ENCODE data around the gene CHRNA4. TPM values are rescaled to one million over a fixed set of nuclear protein-coding genes. Genes with fewer than 3 reads are reported as not detected.
"Not testable (repeated sequence)": the region's sequence is repeated elsewhere in the genome, so short reads cannot be mapped to it uniquely, and the experiment has no call there.

CHRNA4 gene
- total RNA-seq, 1 experiment from 2014 or later: not detected

DNA sequence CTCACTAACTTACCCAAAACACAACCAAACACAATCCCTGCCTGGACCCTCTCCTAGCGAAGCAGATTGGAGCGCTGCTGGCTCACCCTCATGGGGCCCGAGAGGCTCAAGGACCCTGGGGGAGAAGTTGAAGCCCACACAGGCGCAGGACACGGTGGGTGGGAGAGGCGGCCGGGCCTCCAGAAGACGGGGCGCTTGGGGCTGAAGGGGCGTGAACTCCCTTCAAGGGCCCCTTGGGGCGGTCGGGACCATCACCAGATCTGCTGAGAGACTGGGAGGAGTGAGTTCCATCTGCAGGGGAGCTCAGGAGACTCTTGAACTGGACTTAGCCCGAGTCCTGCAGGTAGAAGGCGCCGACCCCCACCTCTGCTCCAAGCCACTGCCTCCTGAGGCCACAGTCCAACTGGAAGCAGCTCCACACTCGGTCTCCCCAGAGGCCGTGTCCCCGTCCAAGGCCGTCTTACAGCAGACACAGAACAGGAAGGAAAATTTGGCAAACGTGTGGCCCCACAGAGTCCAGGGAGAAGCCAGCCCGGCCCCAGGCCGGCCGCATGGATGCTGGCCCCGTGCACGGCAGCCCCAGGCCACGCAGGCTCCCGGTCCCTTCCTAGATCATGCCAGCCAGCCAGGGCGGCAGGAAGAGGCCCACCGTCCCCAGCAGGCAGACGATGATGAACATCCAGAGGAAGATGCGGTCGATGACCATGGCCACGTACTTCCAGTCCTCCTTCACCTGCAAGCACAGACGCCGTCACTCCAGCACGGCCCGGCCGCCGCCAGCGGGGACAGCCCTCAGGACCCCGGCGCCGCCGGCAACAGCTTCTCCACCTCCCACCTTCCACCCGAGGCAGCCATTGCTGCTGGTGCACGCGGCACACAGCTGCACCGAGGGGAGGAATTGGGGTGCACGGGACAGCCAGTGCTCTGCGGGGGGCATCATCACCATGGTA, 14.7 kb downstream of the CHRNA4 start:
- DNase-seq (ENCODE audit: low read depth): no peak
- in situ Hi-C loops (cut with HindIII; ENCODE audit: low pct_unique_long_range_greater_than_20kb, low sequenced_read_pairs): no loop called here

- DNase-seq (ENCODE audit: low read depth): no peak
- in situ Hi-C loops (cut with HindIII; ENCODE audit: low pct_unique_long_range_greater_than_20kb, low sequenced_read_pairs): no loop called here
Measured at GRCh38 chr20:63345328-63346100, 15.6 kb downstream of the CHRNA4 start.

DNA sequence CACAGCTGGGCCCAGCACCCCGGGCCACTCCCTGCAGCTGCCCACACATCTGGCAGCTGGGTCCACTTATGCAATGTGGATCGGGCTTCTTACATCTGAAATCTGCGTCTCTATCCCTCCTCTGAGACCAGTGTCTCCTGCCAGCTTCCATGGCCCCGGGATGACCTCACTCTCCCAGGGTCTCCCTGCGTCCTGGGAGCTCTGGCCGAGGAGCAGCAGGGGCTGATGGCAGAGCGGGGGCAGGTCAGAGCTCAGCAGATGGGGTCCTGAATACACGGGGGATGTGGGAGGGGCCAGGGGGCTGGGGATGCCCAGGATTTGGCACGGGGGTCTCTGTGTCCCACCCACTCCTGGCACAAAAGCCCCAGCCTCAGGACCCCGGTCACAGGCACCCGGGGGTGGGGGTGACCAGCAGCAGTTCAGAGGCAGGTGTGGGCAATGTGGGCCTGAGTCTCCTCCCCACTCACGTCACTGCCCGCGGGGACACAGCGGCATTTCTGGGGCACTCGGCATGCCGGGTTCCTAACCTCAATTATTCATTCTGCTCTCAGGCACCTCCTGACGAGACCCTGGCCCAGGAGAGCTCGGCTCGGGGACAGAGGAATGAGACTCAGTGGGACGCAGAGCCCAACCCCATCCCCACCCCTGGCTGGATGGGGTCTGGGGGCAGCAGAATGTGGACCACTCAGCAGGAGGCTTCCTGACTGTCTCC, 16.4 kb downstream of the CHRNA4 start:
- DNase-seq (ENCODE audit: low read depth): no peak
- in situ Hi-C loops (cut with HindIII; ENCODE audit: low pct_unique_long_range_greater_than_20kb, low sequenced_read_pairs): no loop called here

DNA sequence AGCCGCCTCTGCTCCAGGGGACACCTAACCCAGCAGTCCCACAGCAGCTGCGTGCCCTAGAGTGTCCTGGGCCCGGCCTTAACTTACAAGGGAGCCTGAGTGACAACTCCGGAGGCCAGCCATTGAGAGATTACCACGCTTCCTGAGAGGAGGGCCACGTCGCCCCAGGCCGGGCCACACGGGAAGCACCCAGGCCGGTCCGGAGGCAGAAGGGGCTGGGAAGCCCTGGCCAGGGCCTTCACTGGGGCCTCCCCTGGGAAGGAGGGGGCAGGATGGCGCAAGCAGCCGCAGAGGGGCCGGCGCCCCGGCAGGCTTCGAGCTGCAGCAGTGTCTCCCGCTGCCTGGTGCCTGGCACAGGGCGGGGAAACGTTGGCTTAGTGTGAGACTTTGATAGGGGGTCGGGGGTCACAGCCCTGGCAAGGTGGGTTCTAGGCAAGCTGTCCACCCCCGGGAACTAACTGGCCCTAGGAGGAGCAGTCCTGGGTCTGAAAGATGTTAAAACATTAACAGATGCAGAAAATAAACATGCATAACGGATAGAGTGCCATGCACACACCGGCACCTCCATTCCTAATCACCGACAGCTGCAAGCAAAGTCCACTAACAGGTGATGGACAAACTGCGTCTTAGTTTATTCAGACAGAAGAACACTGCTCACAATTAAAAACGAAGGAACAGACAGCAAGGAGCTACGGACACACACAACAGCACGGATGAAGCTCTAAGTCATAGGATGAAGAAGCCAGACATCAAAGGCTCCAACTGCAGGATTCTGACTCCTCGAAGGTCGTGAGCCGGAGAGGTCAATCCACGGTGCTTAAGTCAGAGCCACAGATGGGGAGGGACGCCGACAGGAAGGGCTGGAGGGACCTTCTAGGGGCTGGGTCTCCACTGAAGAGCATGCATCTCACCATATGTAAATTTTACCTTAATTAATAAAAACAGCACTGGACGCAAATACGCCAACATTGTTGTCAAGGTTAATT, 17.4 kb downstream of the CHRNA4 start:
- in situ Hi-C loops (cut with HindIII; ENCODE audit: low pct_unique_long_range_greater_than_20kb, low sequenced_read_pairs): no loop called here
- DNase-seq (ENCODE audit: low read depth): no peak

DNA sequence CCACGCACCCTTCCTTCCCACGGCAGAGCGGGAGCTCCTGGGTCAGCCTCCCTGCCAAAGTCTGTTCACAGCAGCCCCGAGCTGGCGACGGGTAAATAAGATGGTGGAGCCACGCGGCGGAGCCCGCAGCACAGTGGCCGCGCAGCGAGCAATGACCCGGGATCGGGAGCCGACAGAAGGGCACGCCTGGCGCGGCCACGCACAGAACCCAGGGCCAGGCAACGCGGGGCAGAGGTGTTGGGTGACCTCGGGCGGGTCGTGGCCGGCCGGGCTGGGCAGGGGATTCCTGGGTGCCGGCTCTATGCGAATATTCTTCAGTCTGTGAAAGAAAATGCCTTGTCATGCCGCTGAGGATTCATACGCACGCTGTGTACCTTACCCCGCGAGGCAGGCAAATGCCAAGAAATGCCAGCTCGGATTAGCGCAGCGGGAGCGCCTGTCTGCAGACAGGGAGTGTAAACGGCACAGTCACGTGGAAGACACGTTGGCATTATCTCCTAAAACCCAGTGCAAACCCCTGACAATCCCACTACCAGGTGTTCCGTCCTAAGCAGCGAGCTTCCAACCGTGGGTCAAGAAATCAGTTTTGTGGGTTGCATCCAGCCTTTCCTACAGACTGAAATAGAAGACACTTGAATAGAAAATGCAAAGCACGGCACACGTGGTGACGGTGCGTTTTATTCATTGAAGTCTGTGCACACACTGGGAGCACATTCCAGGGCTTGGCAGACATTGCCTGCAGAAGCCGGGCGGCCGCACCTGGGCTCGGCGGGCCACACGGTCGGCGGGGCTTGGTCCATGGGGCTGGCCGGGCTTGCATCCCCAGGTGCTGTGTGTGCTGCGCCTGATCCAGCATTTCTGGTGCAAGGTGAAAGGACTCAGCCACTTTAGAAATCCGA, 18.3 kb downstream of the CHRNA4 start:
- DNase-seq (ENCODE audit: low read depth): no peak
- in situ Hi-C loops (cut with HindIII; ENCODE audit: low pct_unique_long_range_greater_than_20kb, low sequenced_read_pairs): no loop called here

GRCh38 chr20:63340158-63340688, 20.9 kb downstream of the CHRNA4 start:
- DNase-seq (ENCODE audit: low read depth); in situ Hi-C loops (cut with HindIII; ENCODE audit: low pct_unique_long_range_greater_than_20kb, low sequenced_read_pairs): not testable (repeated sequence)

GRCh38 chr20:63339154-63340094, 21.7 kb downstream of the CHRNA4 start:
- in situ Hi-C loops (cut with HindIII; ENCODE audit: low pct_unique_long_range_greater_than_20kb, low sequenced_read_pairs); DNase-seq (ENCODE audit: low read depth): not testable (repeated sequence)

DNA sequence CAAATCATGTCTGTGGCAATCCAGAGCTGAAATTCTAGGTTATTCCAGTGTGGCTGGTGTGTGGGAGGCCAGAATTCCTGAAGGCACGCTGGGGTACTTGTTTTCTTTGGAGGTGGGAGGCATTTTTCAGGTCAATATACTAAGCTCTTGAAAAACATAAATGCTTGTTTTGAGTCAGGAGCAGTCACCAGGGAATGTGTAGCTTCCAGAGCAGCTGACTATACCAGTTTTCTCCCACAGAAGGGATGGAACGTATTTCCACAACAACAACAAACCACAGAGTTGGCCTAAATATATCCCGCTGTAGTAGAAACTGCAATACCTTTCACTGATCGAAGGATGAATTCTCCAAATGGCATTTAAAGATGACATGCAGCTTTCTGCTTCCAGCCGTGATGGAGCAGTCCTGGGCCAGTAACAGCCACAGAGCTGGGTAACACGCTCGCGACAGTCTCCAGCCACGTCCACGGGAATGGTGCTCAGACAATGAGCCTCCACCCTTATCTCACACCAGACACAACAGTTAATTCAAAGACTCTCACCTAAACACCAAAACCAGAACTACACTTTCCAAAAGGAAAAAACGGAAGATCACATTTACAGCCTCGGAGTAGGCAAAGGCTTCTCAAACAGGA, 23.2 kb downstream of the CHRNA4 start:
- in situ Hi-C loops (cut with HindIII; ENCODE audit: low pct_unique_long_range_greater_than_20kb, low sequenced_read_pairs): no loop called here
- no peak for DNase-seq (ENCODE audit: low read depth)

GRCh38 chr20:63336232-63336752, 24.9 kb downstream of the CHRNA4 start:
- in situ Hi-C loops (cut with HindIII; ENCODE audit: low pct_unique_long_range_greater_than_20kb, low sequenced_read_pairs): no loop called here
- no peak for DNase-seq (ENCODE audit: low read depth)

DNA sequence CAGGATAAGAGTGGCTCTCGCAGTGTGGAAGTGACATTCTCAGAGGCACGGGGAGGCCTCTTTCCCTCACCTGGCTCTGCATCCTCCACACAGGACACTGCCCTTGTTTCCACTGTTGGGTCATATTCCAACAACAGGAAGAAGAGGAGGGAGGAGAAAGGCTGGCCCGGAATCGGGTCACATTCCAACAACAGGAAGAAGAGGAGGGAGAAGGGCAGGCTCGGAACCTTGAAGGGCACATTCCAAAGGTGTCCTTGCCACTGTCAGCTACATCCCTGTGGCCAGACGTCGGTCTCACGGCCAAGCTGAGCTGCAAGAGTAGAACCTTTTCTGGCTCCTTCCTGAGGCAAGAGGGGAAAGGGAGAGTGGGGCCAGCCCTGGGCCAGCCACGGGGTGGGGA, 25.4 kb downstream of the CHRNA4 start:
- in situ Hi-C loops (cut with HindIII; ENCODE audit: low pct_unique_long_range_greater_than_20kb, low sequenced_read_pairs): no loop called here
- DNase-seq (ENCODE audit: low read depth): no peak

DNA sequence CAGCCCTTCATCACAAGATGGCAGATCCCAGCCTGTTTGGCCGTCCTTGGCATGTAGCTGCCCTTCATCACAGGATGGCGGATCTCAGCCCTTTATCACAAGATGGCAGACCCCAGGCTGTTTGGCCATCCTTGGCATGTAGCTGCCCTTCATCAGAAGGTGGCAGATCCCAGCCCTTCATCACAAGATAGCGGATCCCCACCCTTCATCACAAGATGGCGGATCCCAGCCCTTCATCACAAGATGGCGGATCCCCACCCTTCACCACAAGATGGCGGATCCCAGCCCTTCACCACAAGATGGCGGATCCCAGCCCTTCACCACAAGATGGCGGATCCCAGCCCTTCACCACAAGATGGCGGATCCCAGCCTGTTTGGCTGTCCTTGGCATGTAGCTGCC, 26.1 kb downstream of the CHRNA4 start:
- in situ Hi-C loops (cut with HindIII; ENCODE audit: low pct_unique_long_range_greater_than_20kb, low sequenced_read_pairs); DNase-seq (ENCODE audit: low read depth): not testable (repeated sequence)

DNA sequence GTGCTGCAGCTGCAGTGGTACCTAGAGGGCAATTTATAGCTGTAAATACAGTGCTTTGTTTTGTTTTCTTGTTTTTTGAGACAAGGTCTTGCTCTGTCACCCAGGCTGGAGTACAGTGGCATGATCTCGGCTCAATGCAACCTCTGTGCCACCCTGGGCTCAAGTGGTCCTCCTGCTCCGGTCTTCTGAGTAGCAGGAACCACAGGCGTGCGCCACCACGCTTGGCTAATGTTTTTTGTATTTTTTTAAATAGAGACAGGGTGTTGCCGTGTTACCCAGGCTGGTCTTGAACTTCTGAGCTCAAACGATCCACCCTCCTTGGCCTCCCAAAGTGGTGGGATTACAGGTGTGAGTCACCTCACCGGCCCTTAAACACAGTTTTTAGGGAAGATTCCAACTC, 26.8 kb downstream of the CHRNA4 start:
- DNase-seq (ENCODE audit: low read depth): no peak
- in situ Hi-C loops (cut with HindIII; ENCODE audit: low pct_unique_long_range_greater_than_20kb, low sequenced_read_pairs): no loop called here

GRCh38 chr20:63333241-63333836, 27.8 kb downstream of the CHRNA4 start:
- no peak for DNase-seq (ENCODE audit: low read depth)
- in situ Hi-C loops (cut with HindIII; ENCODE audit: low pct_unique_long_range_greater_than_20kb, low sequenced_read_pairs): no loop called here

DNA sequence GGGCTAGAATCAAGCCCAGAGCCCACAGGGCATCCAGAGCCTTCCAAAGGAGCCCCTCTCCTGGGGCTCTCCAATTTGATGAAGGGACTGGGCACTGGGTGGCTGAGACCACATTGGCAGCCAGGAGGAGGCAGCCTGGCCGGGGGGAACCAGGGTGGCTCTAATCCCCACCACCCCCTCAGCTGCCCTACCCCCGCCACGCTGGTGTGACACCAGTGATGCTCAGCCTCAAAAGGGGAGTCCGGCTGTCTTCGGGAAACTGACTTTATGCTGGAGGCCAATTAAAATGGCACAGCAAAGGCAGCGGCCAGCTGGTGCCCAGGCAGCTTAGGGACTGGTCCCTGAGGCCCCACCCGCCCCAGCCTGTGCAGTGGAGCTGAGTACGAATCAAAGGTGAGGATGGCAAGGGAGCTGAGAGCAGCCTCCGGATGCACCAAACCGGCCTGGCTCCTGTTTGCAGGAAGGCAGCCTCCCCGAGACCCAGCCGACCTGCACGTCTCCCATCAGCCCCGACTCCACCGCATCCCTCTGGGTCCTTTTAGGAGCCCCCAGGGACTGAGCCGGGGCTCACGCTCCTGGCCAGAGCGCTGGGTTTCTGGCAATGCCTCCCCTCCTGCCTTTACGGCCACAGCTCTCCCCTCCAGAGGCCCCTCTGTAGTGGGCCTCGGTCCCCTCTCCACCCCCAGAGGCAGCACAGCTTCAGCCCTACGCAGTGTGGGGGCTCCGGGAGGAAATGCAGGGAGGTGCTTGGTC, 28.5 kb downstream of the CHRNA4 start:
- DNase-seq (ENCODE audit: low read depth): no peak
- in situ Hi-C loops (cut with HindIII; ENCODE audit: low pct_unique_long_range_greater_than_20kb, low sequenced_read_pairs): no loop called here
